Gastrocnemius medialis (tissue), 4 donors: ENCODE measurements around the gene GNG13.

Source experiments
- CTCF ChIP-seq, 5 experiments: fragments of 450-650 bp in 3 of 5; fragments of 200-600 bp in 2 of 5; sonication (generic) in 2 of 5; IDR thresholded peaks in 4 of 5; conservative IDR thresholded peaks in 1 of 5; 1 replicate in 4 of 5; 2 replicates in 1 of 5; pipeline ENCODE4 v1.5.1; 2016 to 2019; ENCODE audit warnings: antibody characterized with exemption in 5 of 5, mild to moderate bottlenecking in 3 of 5, moderate library complexity in 3 of 5
- POLR2A ChIP-seq, 2 donors: fragments of 450-650 bp; IDR thresholded peaks; one replicate each; pipeline ENCODE4 v1.6.1; 2017; ENCODE audit warnings: antibody characterized with exemption in 2 of 2, mild to moderate bottlenecking in 2 of 2, moderate library complexity in 2 of 2

GRCh38 chr16:778447-778846 lies 22.1 kb downstream of the GNG13 start:
- TF ChIP-seq POLR2A (IDR thresholded peaks at IDR 0.05) (no peak), CTCF (IDR thresholded peaks at IDR 0.05 in 4 of 5, conservative IDR thresholded peaks at IDR 0.05 in 1 of 5) (no peak)
